GM12891 (cell line): ENCODE measurements around the gene CHIA.

Experiments used
- POLR2A ChIP-seq: IDR thresholded peaks from 2 replicates; pipeline ENCODE4 v1.6.1; 2011; ENCODE audit warnings: low read depth, low read length, control low read depth
- POLR2AphosphoS5 ChIP-seq: IDR thresholded peaks from 2 replicates; pipeline ENCODE4 v1.6.1; 2011; ENCODE audit warnings: low read depth, low read length, control low read depth
- TAF1 ChIP-seq: IDR thresholded peaks from 2 replicates; pipeline ENCODE4 v1.6.1; 2011; ENCODE audit warnings: low read depth, low read length, control low read depth

GRCh38 chr1:111290630-111291029, at the start of gene CHIA:
- TF ChIP-seq TAF1 (no peak), POLR2A (no peak), POLR2AphosphoS5 (no peak)
